Natural killer cell treated with Interleukin-12 subunit alpha and Interleukin-12 subunit beta and Interleukin-15 and Interleukin-18, amount 100 ng/mL, for 72 hours (primary cell): ENCODE measurements around the gene FREM1. TPM values are rescaled to one million over a fixed set of nuclear protein-coding genes. Genes with fewer than 3 reads are reported as not detected.

ENCODE experiments used
- ATAC-seq, 2 donors: fragments of 150-1000 bp; cut with Tn5 transposase in 1 of 2; sonication (Bioruptor Pico), chemical (Tn5 transposase) in 1 of 2; 2 replicates each; pipeline ENCODE4 v1.10.0; 2021
- DNase-seq: peaks from one replicate; pipeline ENCODE4 v3.0.0; 2022; ENCODE audit warnings: low spot score
- H3K27ac Mint-ChIP-seq, 2 donors: 1 replicate in 1 of 2; 2 replicates in 1 of 2; pipeline ENCODE4 v1.8.0; 2022; ENCODE audit warnings: mixed read lengths in 2 of 2, mild to moderate bottlenecking in 1 of 2, moderate library complexity in 1 of 2
- H3K27me3 Mint-ChIP-seq, 2 donors: 1 replicate in 1 of 2; 2 replicates in 1 of 2; pipeline ENCODE4 v1.8.0; 2022; ENCODE audit warnings: mixed read lengths in 2 of 2
- H3K36me3 Mint-ChIP-seq: one replicate; pipeline ENCODE4 v1.8.0; 2022; ENCODE audit warnings: mixed read lengths
- H3K4me1 Mint-ChIP-seq, 2 donors: 1 replicate in 1 of 2; 2 replicates in 1 of 2; pipeline ENCODE4 v1.8.0; 2022; ENCODE audit warnings: low read depth in 2 of 2, mixed read lengths in 2 of 2, mild to moderate bottlenecking in 1 of 2
- H3K4me3 Mint-ChIP-seq: one replicate; pipeline ENCODE4 v1.8.0; 2022; ENCODE audit warnings: mixed read lengths
- H3K9me3 Mint-ChIP-seq: 2 replicates; pipeline ENCODE4 v1.8.0; 2022; ENCODE audit warnings: mixed read lengths
- total RNA-seq, 2 donors: library from RNA; stranded (reverse); gene quantifications; one replicate each; pipeline ENCODE4 v1.2.3, GENCODE V29; 2022

FREM1 gene
- total RNA-seq, 2 donors from 2014 or later: not detected

GRCh38 chr9:14769230-14769571 is 141.0 kb downstream of the FREM1 start:
- Mint-ChIP-seq H3K36me3 (no peaks in the 10 kb centered on the region), H3K9me3 (no peaks in the 10 kb centered on the region), H3K4me3 (no peak overlapping the region), H3K4me1 (no peaks in the 10 kb centered on the region), H3K27me3 (peaks cover 5 to 31% of the 10 kb centered on the region in 2 donors), H3K27ac (no peak overlapping the region)
- ATAC-seq: no peak
- no peak for DNase-seq

- H3K27me3 Mint-ChIP-seq: peaks cover 8 to 31% of the 10 kb centered on the region in 2 donors
- no peak for ATAC-seq
- H3K9me3 Mint-ChIP-seq: no peaks in the 10 kb centered on the region
- H3K4me1 Mint-ChIP-seq: no peaks in the 10 kb centered on the region
- H3K4me3 Mint-ChIP-seq: no peak overlapping the region
- DNase-seq: no peak
- H3K36me3 Mint-ChIP-seq: no peaks in the 10 kb centered on the region
- no peak overlapping the region for H3K27ac Mint-ChIP-seq
These were observed 141.6 kb downstream of the FREM1 start for GRCh38 chr9:14768405-14769229.

GRCh38 chr9:14766299-14766698 is 143.9 kb downstream of the FREM1 start:
- no peak overlapping the region for H3K4me3 Mint-ChIP-seq

GRCh38 chr9:14761584-14761983 is 148.6 kb downstream of the FREM1 start:
- Mint-ChIP-seq H3K4me1 (no peaks in the 10 kb centered on the region), H3K36me3 (no peaks in the 10 kb centered on the region), H3K27ac (no peak overlapping the region), H3K9me3 (no peaks in the 10 kb centered on the region), H3K4me3 (no peak overlapping the region), H3K27me3 (peaks cover 4 to 7% of the 10 kb centered on the region in 2 donors)
- no peak for ATAC-seq
- DNase-seq: no peak

More at GRCh38 chr9:14766299-14766698, 143.9 kb downstream of the FREM1 start:
- DNase-seq (no peak), ATAC-seq (no peak)
- Mint-ChIP-seq H3K27ac (no peak overlapping the region), H3K27me3 (peaks cover 8 to 31% of the 10 kb centered on the region in 2 donors), H3K9me3 (no peaks in the 10 kb centered on the region), H3K36me3 (no peaks in the 10 kb centered on the region), H3K4me1 (no peaks in the 10 kb centered on the region)

GRCh38 chr9:14760060-14760459 is 150.2 kb downstream of the FREM1 start:
- H3K27ac Mint-ChIP-seq: no peak overlapping the region
- no peaks in the 10 kb centered on the region for H3K4me1 Mint-ChIP-seq
- no peaks in the 10 kb centered on the region for H3K9me3 Mint-ChIP-seq
- DNase-seq: no peak
- H3K27me3 Mint-ChIP-seq: peaks cover 0 to 4% of the 10 kb centered on the region in 2 donors
- no peak for ATAC-seq
- no peaks in the 10 kb centered on the region for H3K36me3 Mint-ChIP-seq
- no peak overlapping the region for H3K4me3 Mint-ChIP-seq

- Mint-ChIP-seq H3K36me3 (no peaks in the 10 kb centered on the region), H3K27me3 (peaks cover 5 to 10% of the 10 kb centered on the region in 2 donors), H3K4me1 (no peaks in the 10 kb centered on the region), H3K27ac (no peak overlapping the region), H3K4me3 (no peak overlapping the region), H3K9me3 (no peaks in the 10 kb centered on the region)
- DNase-seq (no peak), ATAC-seq (no peak)
These were observed 153.9 kb downstream of the FREM1 start for GRCh38 chr9:14756291-14756690.

GRCh38 chr9:14752871-14753270 is 157.4 kb downstream of the FREM1 start:
- no peak for ATAC-seq
- Mint-ChIP-seq H3K36me3 (no peaks in the 10 kb centered on the region), H3K27ac (no peak overlapping the region), H3K4me1 (no peaks in the 10 kb centered on the region), H3K4me3 (no peak overlapping the region), H3K9me3 (no peaks in the 10 kb centered on the region), H3K27me3 (peaks cover 15 to 35% of the 10 kb centered on the region in 2 donors)
- DNase-seq: no peak

GRCh38 chr9:14752271-14752670 is 158.0 kb downstream of the FREM1 start:
- Mint-ChIP-seq H3K9me3 (no peaks in the 10 kb centered on the region), H3K27me3 (peaks cover 15 to 37% of the 10 kb centered on the region in 2 donors), H3K36me3 (no peaks in the 10 kb centered on the region), H3K27ac (no peak overlapping the region), H3K4me1 (no peaks in the 10 kb centered on the region), H3K4me3 (no peak overlapping the region)
- no peak for DNase-seq
- ATAC-seq: no peak

GRCh38 chr9:14750821-14751220 is 159.4 kb downstream of the FREM1 start:
- H3K27me3 Mint-ChIP-seq: peaks cover 15 to 37% of the 10 kb centered on the region in 2 donors
- DNase-seq (no peak), ATAC-seq (no peak)

GRCh38 chr9:14749741-14750211 is 160.5 kb downstream of the FREM1 start:
- H3K9me3 Mint-ChIP-seq: no peaks in the 10 kb centered on the region
- no peaks in the 10 kb centered on the region for H3K36me3 Mint-ChIP-seq
- H3K4me3 Mint-ChIP-seq: no peak overlapping the region
- no peak for ATAC-seq
- no peaks in the 10 kb centered on the region for H3K4me1 Mint-ChIP-seq
- peaks cover 17 to 47% of the 10 kb centered on the region in 2 donors for H3K27me3 Mint-ChIP-seq
- H3K27ac Mint-ChIP-seq: no peak overlapping the region
- DNase-seq: no peak

More at GRCh38 chr9:14750821-14751220, 159.4 kb downstream of the FREM1 start:
- no peak overlapping the region for H3K27ac Mint-ChIP-seq
- no peaks in the 10 kb centered on the region for H3K4me1 Mint-ChIP-seq
- no peaks in the 10 kb centered on the region for H3K36me3 Mint-ChIP-seq
- no peak overlapping the region for H3K4me3 Mint-ChIP-seq
- H3K9me3 Mint-ChIP-seq: no peaks in the 10 kb centered on the region

- Mint-ChIP-seq H3K4me1 (no peaks in the 10 kb centered on the region), H3K27ac (no peak overlapping the region), H3K27me3 (peaks cover 16 to 49% of the 10 kb centered on the region in 2 donors), H3K36me3 (no peaks in the 10 kb centered on the region), H3K4me3 (no peak overlapping the region), H3K9me3 (no peaks in the 10 kb centered on the region)
- DNase-seq (no peak), ATAC-seq (no peak)
These were observed 161.9 kb downstream of the FREM1 start for GRCh38 chr9:14748373-14748772.

- no peak for ATAC-seq
- DNase-seq: no peak
- H3K4me3 Mint-ChIP-seq: no peak overlapping the region
- no peaks in the 10 kb centered on the region for H3K4me1 Mint-ChIP-seq
- no peaks in the 10 kb centered on the region for H3K9me3 Mint-ChIP-seq
- no peak overlapping the region for H3K27ac Mint-ChIP-seq
- no peaks in the 10 kb centered on the region for H3K36me3 Mint-ChIP-seq
- peaks cover 19 to 50% of the 10 kb centered on the region in 2 donors for H3K27me3 Mint-ChIP-seq
These were observed 163.1 kb downstream of the FREM1 start for GRCh38 chr9:14747111-14747510.

GRCh38 chr9:14746626-14747025 is 163.6 kb downstream of the FREM1 start:
- H3K9me3 Mint-ChIP-seq: no peaks in the 10 kb centered on the region
- H3K27ac Mint-ChIP-seq: no peak overlapping the region
- no peaks in the 10 kb centered on the region for H3K4me1 Mint-ChIP-seq
- H3K27me3 Mint-ChIP-seq: peaks cover 18 to 47% of the 10 kb centered on the region in 2 donors
- DNase-seq (no peak), ATAC-seq (no peak)
- H3K36me3 Mint-ChIP-seq: no peaks in the 10 kb centered on the region
- no peak overlapping the region for H3K4me3 Mint-ChIP-seq

GRCh38 chr9:14744768-14745167 is 165.5 kb downstream of the FREM1 start:
- ATAC-seq (no peak), DNase-seq (no peak)
- H3K36me3 Mint-ChIP-seq: no peaks in the 10 kb centered on the region
- H3K27ac Mint-ChIP-seq: no peak overlapping the region
- peaks cover 13 to 39% of the 10 kb centered on the region in 2 donors for H3K27me3 Mint-ChIP-seq
- H3K9me3 Mint-ChIP-seq: no peaks in the 10 kb centered on the region
- H3K4me1 Mint-ChIP-seq: no peaks in the 10 kb centered on the region
- no peak overlapping the region for H3K4me3 Mint-ChIP-seq
